Activated naive CD4-positive, alpha-beta T cell treated with anti-CD3 and anti-CD28 coated beads, Interleukin-2, amount 10 ng/mL, durations not matched to agents 7 days and 5 days (primary cell): ENCODE measurements around the gene SMC4.

Experiments used
- CTCF ChIA-PET: fragments of 350-600 bp; sonication (Branson Sonifier 250); formaldehyde crosslinking; loops from one replicate; lab custom pipeline; 2021; ENCODE audit warnings: antibody characterized with exemption; lab: Charles Lee
- DNase-seq: peaks from one replicate; pipeline ENCODE4 v3.0.0-alpha.2; 2020
- H3K27ac Mint-ChIP-seq: one replicate; pipeline ENCODE4 v1.8.0; 2021; ENCODE audit warnings: mild to moderate bottlenecking, moderate library complexity, mixed read lengths
- H3K27me3 Mint-ChIP-seq: one replicate; pipeline ENCODE4 v1.8.0; 2021; ENCODE audit warnings: mild to moderate bottlenecking, mixed read lengths
- H3K36me3 Mint-ChIP-seq: one replicate; pipeline ENCODE4 v1.8.0; 2021; ENCODE audit warnings: mixed read lengths
- H3K4me1 Mint-ChIP-seq: one replicate; pipeline ENCODE4 v1.8.0; 2021; ENCODE audit warnings: mixed read lengths
- H3K4me3 Mint-ChIP-seq: one replicate; pipeline ENCODE4 v1.8.0; 2021; ENCODE audit warnings: mild to moderate bottlenecking, moderate library complexity, mixed read lengths
- H3K9me3 Mint-ChIP-seq: one replicate; pipeline ENCODE4 v1.8.0; 2021; ENCODE audit warnings: mixed read lengths

The SMC4 gene

DNA sequence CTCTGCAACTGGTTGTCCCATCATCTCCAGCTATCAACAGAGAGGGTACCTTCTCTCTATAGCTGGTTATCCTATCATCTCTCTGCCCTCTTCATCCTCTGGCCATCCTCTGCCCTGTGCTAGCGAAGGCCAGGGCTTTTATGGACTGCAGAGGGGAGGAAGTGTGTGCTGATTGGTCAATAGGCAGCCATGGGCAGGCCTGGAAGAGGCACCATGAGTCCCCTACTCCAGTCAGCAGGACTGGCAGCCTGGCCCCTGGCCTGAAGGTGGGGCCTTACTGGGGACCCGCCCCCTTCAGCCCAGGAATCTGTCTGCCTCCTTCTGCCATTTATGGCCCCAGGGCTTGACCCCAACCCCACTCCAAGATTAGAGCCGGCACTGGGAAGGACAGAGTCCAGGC, 60.6 kb downstream of the SMC4 start:
- Mint-ChIP-seq H3K27ac (no peak overlapping the region), H3K27me3 (peaks cover 31% of the 10 kb centered on the region), H3K4me1 (no peaks in the 10 kb centered on the region), H3K9me3 (no peaks in the 10 kb centered on the region), H3K4me3 (no peak overlapping the region), H3K36me3 (no peaks in the 10 kb centered on the region)
- CTCF ChIA-PET = no interaction called here
- no peak for DNase-seq

DNA sequence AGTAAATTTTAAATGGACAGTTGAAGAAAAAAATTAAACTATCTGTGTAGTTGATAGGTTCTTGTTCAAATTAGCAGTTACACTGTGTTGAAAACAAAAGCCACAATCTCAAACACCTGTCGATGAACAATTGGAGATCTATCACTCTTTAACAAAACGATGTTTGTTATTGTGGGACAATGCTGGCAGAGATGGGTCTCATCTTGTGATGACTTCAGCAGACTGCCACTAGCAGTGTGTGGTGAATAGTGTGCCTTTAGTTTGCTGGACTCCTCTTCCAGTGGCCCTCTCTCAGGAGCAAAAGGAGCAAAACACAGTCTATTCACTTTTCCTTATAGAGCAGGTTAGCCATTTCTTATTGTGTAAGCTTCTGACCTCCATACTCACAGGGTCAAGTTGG, 64.9 kb downstream of the SMC4 start:
- Mint-ChIP-seq H3K9me3 (peaks cover 4% of the 10 kb centered on the region), H3K27ac (no peak overlapping the region), H3K4me1 (no peaks in the 10 kb centered on the region), H3K4me3 (no peak overlapping the region), H3K36me3 (no peaks in the 10 kb centered on the region), H3K27me3 (peaks cover 46% of the 10 kb centered on the region)
- CTCF ChIA-PET = no interaction called here
- no peak for DNase-seq

DNA sequence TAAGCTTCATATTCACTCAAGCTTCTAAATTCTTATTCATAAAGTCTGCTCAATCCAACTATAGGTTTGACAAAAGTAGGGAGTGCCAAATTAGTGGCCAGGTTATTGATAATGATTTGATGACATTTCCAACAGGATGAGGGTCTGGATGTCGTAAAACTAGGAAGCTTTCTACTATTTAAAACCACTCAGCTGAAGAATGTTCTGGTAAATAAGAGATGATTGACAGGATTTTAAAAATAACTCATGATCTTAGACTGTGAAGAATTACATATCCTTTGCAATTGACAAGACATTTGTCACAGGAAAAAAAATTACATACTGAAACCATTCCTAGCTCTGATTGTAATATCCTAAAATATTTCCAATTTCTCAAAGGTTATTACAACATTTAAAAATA, 65.5 kb downstream of the SMC4 start:
- DNase-seq = no peak
- Mint-ChIP-seq H3K27ac (no peak overlapping the region), H3K4me3 (no peak overlapping the region), H3K27me3 (peaks cover 48% of the 10 kb centered on the region), H3K9me3 (peaks cover 10% of the 10 kb centered on the region), H3K4me1 (no peaks in the 10 kb centered on the region), H3K36me3 (no peaks in the 10 kb centered on the region)
- CTCF ChIA-PET = no interaction called here

DNA sequence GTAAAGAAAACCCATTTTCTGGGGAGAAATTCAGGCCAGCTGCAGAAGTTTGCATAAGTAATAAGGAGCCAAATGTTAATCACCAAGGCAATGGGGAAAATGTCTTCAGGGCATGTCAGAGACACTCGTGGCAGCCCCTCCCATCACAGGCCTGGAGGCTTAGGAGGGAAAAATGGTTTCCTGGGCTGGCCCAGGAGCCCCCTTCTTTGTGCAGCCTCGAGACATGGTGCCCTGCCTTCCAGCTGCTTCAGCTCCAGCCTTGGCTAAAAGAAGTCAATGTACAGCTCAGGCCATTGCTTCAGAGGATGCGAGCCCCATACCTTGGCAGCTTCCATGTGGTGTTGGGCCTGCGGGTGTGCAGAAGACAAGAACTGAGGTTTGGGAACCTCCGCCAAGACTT, 70.7 kb downstream of the SMC4 start:
- Mint-ChIP-seq H3K4me1 (no peaks in the 10 kb centered on the region), H3K27ac (no peak overlapping the region), H3K27me3 (peaks cover 44% of the 10 kb centered on the region), H3K9me3 (peaks cover 21% of the 10 kb centered on the region), H3K4me3 (no peak overlapping the region), H3K36me3 (no peaks in the 10 kb centered on the region)
- no peak for DNase-seq
- CTCF ChIA-PET = no interaction called here

DNA sequence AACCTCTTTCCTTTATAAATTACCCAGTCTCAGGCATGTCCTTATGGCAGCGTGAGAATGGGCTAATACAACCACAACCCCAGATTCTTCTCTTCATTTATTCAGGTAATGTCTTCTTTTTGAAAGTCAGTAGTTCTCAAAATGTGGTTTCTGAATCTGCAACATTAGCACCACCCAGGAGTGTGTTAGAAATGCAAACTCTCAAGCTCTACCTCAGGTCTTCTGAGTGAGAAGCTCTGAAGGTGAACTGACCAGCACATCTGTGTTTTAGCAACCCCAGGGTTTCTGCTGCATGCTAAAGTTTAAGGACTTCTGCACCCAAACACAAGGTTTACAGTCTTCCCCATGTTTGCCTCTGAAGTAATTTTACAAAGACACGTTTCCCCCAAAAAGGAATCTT, 72.4 kb downstream of the SMC4 start:
- no peak overlapping the region for H3K27ac Mint-ChIP-seq
- CTCF ChIA-PET = no interaction called here
- peaks cover 21% of the 10 kb centered on the region for H3K9me3 Mint-ChIP-seq
- H3K27me3 Mint-ChIP-seq = peaks cover 40% of the 10 kb centered on the region
- no peak overlapping the region for H3K4me3 Mint-ChIP-seq
- no peak for DNase-seq
- H3K36me3 Mint-ChIP-seq = no peaks in the 10 kb centered on the region
- no peaks in the 10 kb centered on the region for H3K4me1 Mint-ChIP-seq

DNA sequence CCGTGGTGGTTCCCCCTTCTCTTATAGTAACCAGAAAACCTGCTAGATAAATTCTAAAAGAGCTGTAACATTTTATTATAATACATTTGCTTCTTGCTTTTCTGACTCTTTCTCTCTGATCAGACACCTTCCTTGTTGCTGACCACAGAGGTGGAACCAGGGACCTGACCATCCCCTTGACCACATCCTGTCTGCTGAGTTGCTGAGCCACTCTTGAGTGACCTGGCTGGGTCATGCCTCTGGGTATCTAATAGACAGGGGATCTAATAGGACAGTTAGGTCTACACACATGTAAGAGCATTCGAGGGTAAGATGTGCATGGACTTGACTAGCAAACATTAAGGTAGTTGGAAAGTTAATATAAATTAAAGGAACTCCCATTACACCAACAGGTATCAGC, 72.9 kb downstream of the SMC4 start:
- Mint-ChIP-seq H3K4me3 (no peak overlapping the region), H3K4me1 (no peaks in the 10 kb centered on the region), H3K27me3 (peaks cover 36% of the 10 kb centered on the region), H3K36me3 (no peaks in the 10 kb centered on the region), H3K9me3 (peaks cover 21% of the 10 kb centered on the region), H3K27ac (no peak overlapping the region)
- no peak for DNase-seq
- CTCF ChIA-PET = no interaction called here

DNA sequence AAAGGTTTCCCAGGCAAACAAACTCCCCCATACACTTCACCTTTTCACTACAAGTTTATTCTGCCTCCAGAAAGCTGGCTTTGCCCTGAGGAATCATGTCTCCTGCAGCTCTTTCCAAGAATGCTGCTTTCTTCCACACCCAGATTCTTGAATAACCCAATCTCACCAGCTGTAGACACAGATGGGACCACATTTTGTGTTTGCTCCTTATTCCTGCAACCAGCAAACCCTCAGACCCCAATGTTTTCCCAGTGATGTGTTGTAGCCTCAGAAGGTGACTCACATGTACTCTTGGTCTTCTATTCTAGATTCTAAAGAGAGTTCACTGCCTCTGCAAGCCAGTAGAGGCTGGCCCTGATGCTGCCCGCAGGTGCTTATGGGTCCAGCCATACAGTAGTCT, 73.8 kb downstream of the SMC4 start:
- peaks cover 21% of the 10 kb centered on the region for H3K9me3 Mint-ChIP-seq
- no peaks in the 10 kb centered on the region for H3K36me3 Mint-ChIP-seq
- H3K4me3 Mint-ChIP-seq = no peak overlapping the region
- no peak overlapping the region for H3K27ac Mint-ChIP-seq
- H3K4me1 Mint-ChIP-seq = no peaks in the 10 kb centered on the region
- DNase-seq = no peak
- CTCF ChIA-PET = interaction anchor here (0.6 kb wide), 1 partner anchor 42 kb away, joined by 4 read pairs; no protein-coding TSS in a partner anchor
- peaks cover 28% of the 10 kb centered on the region for H3K27me3 Mint-ChIP-seq

DNA sequence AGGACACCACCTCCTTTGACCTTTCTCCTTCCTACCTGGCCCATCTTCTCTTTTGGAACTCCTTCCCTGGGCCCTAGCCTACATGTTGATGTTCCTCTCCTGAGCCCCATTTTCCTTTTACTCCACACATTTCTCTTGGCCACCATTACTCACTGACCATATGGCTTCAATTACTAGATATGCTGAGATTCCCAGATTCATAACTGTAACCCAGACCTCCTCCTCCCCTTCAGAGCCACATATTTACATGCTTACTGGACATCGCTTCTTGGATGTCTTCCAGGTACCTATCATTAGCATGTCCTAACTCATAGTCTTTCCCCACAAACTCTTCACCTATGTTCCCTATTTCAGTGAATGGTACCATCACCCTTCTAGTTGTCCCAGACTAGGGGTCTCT, 74.5 kb downstream of the SMC4 start:
- Mint-ChIP-seq H3K4me1 (no peaks in the 10 kb centered on the region), H3K36me3 (no peaks in the 10 kb centered on the region), H3K4me3 (no peak overlapping the region), H3K9me3 (peaks cover 18% of the 10 kb centered on the region), H3K27me3 (peaks cover 21% of the 10 kb centered on the region), H3K27ac (no peak overlapping the region)
- CTCF ChIA-PET = no interaction called here
- no peak for DNase-seq

DNA sequence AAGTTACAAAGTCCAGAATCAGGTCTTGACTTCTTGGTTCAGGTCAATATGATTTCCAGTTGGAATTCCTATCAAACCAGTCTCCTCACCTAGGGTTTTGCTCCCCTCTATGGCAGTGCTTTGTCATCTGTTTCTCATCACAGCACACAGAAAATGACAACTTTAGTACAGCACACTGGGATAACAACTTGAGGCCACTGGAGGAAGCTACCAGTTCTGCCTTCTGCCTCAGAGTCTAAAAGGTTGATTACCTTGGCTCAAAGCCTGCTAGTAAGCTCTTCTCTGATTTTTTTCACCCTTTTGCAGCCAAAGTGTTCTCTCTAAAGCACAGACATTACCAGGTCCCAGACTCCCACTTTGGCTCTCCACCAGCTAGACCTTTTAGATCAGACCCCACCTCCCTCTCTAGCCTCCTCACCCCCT, 75.0 kb downstream of the SMC4 start:
- H3K27ac Mint-ChIP-seq = no peak overlapping the region

DNA sequence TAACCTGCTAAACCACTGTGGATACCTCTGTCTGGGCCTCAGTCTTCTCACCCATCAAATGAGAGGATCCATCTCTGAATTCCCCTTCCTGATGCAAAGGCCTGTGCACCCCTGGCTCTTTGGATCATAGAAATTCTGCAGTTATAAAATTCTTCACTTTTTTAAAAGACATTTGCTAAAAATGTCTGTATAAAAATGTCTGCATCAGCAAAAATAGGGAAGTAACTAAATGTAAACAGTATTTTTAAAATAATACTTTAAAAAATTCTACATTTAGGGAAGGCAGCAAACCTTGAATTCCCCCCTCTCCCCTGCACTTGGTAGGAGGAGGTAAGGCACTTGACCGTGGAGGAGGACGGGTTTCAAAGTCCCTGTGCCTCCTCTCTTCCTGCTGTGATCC, 75.7 kb downstream of the SMC4 start:
- Mint-ChIP-seq H3K9me3 (peaks cover 11% of the 10 kb centered on the region), H3K27ac (no peak overlapping the region), H3K36me3 (no peaks in the 10 kb centered on the region), H3K4me3 (no peak overlapping the region), H3K27me3 (peaks cover 20% of the 10 kb centered on the region), H3K4me1 (no peaks in the 10 kb centered on the region)
- no peak for DNase-seq
- CTCF ChIA-PET = no interaction called here

More for the DNA sequence above, 75.0 kb downstream of the SMC4 start:
- H3K9me3 Mint-ChIP-seq = peaks cover 17% of the 10 kb centered on the region
- H3K4me1 Mint-ChIP-seq = no peaks in the 10 kb centered on the region
- no peaks in the 10 kb centered on the region for H3K36me3 Mint-ChIP-seq
- H3K27me3 Mint-ChIP-seq = peaks cover 24% of the 10 kb centered on the region
- H3K4me3 Mint-ChIP-seq = no peak overlapping the region
- no peak for DNase-seq
- CTCF ChIA-PET = no interaction called here

DNA sequence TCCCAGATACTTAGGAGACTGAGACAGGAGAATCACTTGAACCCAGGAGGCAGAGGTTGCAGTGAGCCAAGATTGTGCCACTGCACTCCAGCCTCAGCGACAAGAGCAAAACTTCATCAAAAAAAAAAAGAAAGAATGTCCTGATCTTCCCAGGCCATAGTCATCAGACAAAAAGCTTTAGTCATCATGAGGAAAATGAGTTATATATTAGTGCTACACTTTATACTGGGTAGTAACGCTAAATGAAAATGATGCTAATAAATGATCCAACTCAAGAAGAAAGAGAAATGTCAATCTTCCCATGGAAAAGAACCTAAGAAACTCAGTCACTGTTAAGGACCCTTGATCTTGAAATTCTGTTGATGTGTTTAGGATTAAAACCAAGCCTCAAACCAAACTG, 76.4 kb downstream of the SMC4 start:
- Mint-ChIP-seq H3K27ac (no peak overlapping the region), H3K9me3 (peaks cover 6% of the 10 kb centered on the region), H3K4me1 (no peaks in the 10 kb centered on the region), H3K27me3 (peaks cover 15% of the 10 kb centered on the region), H3K4me3 (no peak overlapping the region), H3K36me3 (no peaks in the 10 kb centered on the region)
- CTCF ChIA-PET = no interaction called here
- DNase-seq = no peak

DNA sequence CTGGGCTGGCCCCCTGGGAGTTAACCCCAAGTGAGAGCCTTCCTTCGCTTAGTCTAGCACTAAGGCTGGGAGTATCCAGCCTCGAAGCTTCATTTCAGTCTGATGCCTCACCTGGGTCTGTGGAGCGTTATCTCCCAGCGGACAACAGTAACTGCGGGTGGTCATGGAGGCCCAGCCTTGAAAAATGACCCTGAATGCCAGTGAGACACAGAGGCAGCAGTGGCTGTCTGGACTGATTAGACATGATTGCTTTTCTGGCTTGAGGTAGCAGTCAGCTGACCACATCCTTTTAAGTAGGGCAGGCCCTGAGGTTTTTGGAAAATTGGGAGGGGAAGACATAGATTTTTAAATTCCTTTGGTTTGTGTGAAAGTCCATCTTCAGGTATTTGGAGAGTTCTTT, 78.3 kb downstream of the SMC4 start:
- H3K4me3 Mint-ChIP-seq = no peak overlapping the region
- H3K36me3 Mint-ChIP-seq = no peaks in the 10 kb centered on the region

DNA sequence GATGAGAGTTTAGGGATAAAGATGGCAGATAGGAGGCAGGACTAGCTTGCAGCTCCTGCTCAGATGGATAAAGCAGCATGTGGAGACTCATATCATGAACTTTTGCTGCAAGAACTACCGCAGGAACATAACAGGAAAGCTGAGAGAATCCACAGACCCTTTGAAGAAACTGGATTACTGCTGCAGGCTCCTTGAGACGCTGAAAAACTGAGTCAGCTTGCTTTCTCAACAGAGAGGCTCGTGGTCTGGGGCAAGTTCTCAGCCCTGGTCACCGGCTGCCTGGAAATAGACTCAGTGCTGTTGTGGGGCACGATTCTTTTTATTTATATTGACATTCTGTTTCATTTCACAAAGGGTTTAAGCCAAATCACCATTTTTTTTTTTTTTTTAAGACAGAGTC, 78.9 kb downstream of the SMC4 start:
- Mint-ChIP-seq H3K4me1 (no peaks in the 10 kb centered on the region), H3K27me3 (peaks cover 12% of the 10 kb centered on the region), H3K4me3 (no peak overlapping the region), H3K9me3 (no peaks in the 10 kb centered on the region), H3K36me3 (no peaks in the 10 kb centered on the region), H3K27ac (no peak overlapping the region)
- CTCF ChIA-PET = no interaction called here
- DNase-seq = no peak

More for the DNA sequence above, 78.3 kb downstream of the SMC4 start:
- no peaks in the 10 kb centered on the region for H3K9me3 Mint-ChIP-seq
- DNase-seq = no peak
- no peak overlapping the region for H3K27ac Mint-ChIP-seq
- H3K27me3 Mint-ChIP-seq = peaks cover 12% of the 10 kb centered on the region
- H3K4me1 Mint-ChIP-seq = no peaks in the 10 kb centered on the region
- CTCF ChIA-PET = no interaction called here

DNA sequence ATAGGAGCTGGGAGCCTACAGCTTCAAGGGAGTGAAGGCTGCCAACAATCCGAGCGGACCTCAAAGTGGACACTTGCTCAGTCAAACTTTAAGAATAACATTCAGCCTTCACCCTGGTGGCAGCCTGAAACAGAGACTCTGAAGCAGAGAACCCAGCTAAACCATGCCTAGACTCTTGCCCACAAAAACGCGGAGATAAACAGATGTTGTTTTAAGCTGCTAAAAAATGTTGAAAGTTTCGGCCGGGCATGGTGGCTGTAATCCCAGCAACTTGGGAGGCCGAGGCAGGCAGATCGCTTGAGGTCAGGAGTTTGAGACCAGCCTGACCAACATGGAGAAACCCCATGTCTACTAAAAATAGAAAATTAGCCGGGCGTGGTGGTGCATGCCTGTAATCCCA, 79.9 kb downstream of the SMC4 start:
- no peaks in the 10 kb centered on the region for H3K9me3 Mint-ChIP-seq
- H3K4me3 Mint-ChIP-seq = no peak overlapping the region
- peaks cover 12% of the 10 kb centered on the region for H3K27me3 Mint-ChIP-seq
- H3K4me1 Mint-ChIP-seq = no peaks in the 10 kb centered on the region
- CTCF ChIA-PET = no interaction called here
- DNase-seq = no peak
- H3K27ac Mint-ChIP-seq = no peak overlapping the region
- H3K36me3 Mint-ChIP-seq = no peaks in the 10 kb centered on the region

DNA sequence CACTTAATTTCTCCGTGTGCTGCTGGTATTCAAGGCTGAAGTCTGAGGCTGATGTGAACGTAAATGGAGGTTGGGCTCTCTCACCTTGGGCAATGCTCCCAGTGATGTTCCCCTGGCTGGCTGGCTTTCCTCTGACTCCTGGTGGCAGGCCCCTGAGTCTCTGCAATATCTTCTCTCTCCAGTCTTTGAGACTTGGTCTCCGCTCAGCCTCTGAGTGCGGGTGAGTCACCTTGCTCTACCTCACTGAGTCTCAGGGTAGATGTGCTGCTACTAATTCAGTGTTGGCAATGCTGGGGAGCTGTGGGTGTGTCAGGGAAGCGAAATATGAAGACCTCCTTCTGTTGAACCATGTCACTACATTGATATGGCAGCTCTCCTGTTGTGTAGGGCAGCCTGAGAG, 81.5 kb downstream of the SMC4 start:
- Mint-ChIP-seq H3K9me3 (no peaks in the 10 kb centered on the region), H3K36me3 (no peaks in the 10 kb centered on the region), H3K4me1 (peaks cover 5% of the 10 kb centered on the region), H3K4me3 (no peak overlapping the region), H3K27ac (no peak overlapping the region), H3K27me3 (peaks cover 6% of the 10 kb centered on the region)
- CTCF ChIA-PET = no interaction called here
- no peak for DNase-seq

DNA sequence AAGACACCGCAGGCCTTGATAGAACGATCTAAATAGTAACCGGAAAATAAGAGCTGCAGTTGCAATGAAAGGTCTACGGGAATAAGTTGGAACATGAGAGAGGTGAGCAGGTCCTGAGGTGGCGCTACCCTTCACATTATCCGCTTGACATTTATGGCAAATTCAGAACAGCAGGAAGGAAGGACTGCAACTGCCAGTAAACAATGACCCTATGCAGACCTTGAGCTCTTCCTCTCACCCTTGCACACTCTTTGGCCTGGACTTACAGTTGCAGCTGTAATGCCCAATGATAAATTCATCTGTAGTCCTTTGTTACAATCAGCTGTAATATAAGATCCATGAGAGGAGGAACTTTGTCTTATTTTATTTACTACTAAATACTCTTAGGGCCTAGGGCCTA, 82.4 kb downstream of the SMC4 start:
- H3K27ac Mint-ChIP-seq = no peak overlapping the region
- no peak for DNase-seq
- CTCF ChIA-PET = interaction anchor here (0.6 to 1.6 kb wide), 3 partner anchors 70 to 494 kb away, joined by 3 to 4 read pairs (median 3); no protein-coding TSS in a partner anchor
- H3K27me3 Mint-ChIP-seq = peaks cover 6% of the 10 kb centered on the region
- peaks cover 5% of the 10 kb centered on the region for H3K4me1 Mint-ChIP-seq
- H3K4me3 Mint-ChIP-seq = no peak overlapping the region
- H3K9me3 Mint-ChIP-seq = no peaks in the 10 kb centered on the region
- H3K36me3 Mint-ChIP-seq = no peaks in the 10 kb centered on the region
